GM23248 (cell line): ENCODE measurements around the gene ZNF831.

ENCODE experiments used
- EZH2 ChIP-seq: fragments of 200-600 bp; sonication (generic); IDR thresholded peaks from 2 replicates; pipeline ENCODE4 v1.6.1; 2018; ENCODE audit warnings: antibody characterized with exemption, mild to moderate bottlenecking; ENCODE audit not compliant: insufficient read depth, poor library complexity, severe bottlenecking
- EZH2phosphoT487 ChIP-seq: fragments of 200-600 bp; sonication (generic); IDR thresholded peaks from 2 replicates; pipeline ENCODE4 v1.6.1; 2018; ENCODE audit warnings: antibody characterized with exemption, moderate library complexity, mild to moderate bottlenecking, low read depth; ENCODE audit not compliant: insufficient read depth

GRCh38 chr20:59268870-59269269, 105.2 kb downstream of the ZNF831 start:
- TF ChIP-seq EZH2, result no peak
- TF ChIP-seq EZH2phosphoT487, result no peak
